Activated CD4-positive, alpha-beta T cell treated with anti-CD3 and anti-CD28 coated beads, Interleukin-2, amount 50 U/mL, for 16 hours (primary cell): ENCODE results near the gene LRRTM4.
"Not testable (repeated sequence)": the region's sequence is repeated elsewhere in the genome, so short reads cannot be mapped to it uniquely, and the experiment has no call there.

ENCODE experiments used
- DNase-seq: peaks from one replicate; pipeline ENCODE4 v3.0.0-alpha.2; 2020

Gene LRRTM4

GRCh38 chr2:76829374-76830234 lies 692.6 kb downstream of the LRRTM4 start:
- DNase-seq = no peak

DNA sequence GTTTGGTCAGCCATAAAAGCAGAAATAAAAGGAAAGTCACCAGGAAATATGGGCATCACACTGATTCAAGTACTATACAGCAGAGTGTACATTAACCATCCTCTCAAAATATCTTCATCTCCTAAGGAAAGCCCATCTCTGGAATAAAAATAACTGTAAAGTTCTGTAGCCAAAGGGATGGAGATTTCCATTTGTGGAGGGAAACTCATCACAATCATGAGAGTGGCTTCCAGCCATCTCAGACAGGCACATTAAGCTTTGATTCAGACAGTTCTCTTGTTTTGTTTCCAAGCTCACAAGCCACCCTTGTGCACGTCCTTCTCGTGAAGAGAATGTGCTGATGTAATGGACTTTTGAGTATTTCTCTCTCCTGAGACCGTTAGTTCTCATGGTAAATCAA lies 695.5 kb downstream of the LRRTM4 start:
- no peak for DNase-seq

- no peak for DNase-seq
These were observed 696.8 kb downstream of the LRRTM4 start for GRCh38 chr2:76825140-76825970.

- no peak for DNase-seq
These were observed 700.4 kb downstream of the LRRTM4 start for GRCh38 chr2:76821731-76822130.

- DNase-seq = no peak
These were observed 709.1 kb downstream of the LRRTM4 start for GRCh38 chr2:76813084-76813483.

DNA sequence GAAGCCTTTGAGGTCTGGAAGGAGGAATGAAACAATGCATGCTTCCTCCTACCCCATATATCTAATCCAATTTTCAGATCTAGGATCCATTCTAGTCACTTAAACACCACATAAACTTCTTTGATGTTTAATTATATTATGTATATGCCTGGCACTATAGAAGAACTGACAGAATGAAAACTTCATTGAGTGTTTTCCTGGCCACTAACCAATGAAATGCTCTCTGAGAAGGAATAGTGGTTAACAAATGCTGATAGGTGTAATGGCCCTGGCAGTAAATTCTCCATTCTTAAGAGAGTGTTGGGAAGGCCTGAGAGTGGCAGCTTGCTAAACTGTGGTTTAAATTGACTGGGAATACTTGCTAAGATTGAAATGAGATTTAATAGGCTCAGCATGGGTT lies 710.0 kb downstream of the LRRTM4 start:
- DNase-seq = no peak

GRCh38 chr2:76809136-76809535 lies 713.0 kb downstream of the LRRTM4 start:
- DNase-seq = no peak

GRCh38 chr2:76808732-76809131 lies 713.4 kb downstream of the LRRTM4 start:
- DNase-seq = no peak

GRCh38 chr2:76793647-76794334 lies 728.4 kb downstream of the LRRTM4 start:
- no peak for DNase-seq

- not testable (repeated sequence) for DNase-seq
These were observed 740.9 kb downstream of the LRRTM4 start for GRCh38 chr2:76781313-76781712.

GRCh38 chr2:76763276-76763675 lies 758.9 kb downstream of the LRRTM4 start:
- no peak for DNase-seq

- DNase-seq = no peak
These were observed 761.8 kb downstream of the LRRTM4 start for GRCh38 chr2:76760367-76760704.

DNA sequence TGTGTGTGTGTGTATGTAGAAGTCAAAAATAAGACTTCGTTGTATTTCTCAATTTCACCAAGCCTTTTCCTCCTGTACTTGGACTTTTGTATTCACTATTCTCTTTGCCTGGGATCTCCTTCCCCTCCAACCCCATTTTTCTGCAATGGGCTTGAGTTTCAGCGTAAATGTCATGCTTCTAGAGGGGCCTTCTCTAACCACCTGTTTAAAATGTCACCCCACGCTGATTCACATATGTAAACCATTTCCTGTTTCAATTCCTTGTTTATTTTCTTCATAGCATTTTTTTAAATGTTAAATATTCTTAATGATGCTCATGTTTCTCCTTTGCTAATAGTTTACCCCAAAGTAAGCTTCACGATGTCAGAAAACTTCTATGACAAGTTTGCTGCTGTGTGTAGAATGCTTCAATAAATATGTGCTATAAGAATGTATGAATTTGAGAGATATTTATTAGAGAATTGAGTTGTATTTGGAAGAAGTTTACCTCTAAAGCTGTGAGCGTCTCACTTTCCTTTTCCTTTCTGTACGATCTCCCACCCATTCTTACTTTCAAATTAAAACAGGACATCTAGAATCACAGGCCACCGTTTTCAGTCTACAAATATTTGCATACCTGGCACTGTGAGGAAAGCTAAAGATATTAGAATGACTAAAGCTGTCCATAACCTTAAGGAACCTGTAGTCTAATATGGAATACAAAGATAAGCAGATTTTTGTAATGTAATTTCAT lies 762.4 kb downstream of the LRRTM4 start:
- DNase-seq = no peak

DNA sequence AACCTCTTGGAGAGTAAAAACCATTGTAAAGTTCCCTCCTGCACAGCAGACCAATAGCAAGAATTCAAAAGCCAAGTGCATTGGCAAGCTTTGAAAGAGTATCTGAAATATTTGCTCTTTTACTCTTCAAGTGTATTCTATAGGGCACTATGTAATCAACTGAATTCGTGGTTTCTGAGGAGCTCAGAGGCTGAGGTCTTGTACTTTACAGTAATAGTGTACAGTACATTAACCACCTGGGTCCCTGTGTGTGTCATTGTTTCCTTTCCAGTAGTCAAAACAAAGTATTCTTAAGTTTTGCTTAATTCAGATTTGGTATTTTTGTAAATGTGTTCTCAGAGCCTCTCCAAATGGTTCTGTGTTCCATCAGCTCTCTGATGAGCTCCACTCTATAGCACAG lies 769.7 kb downstream of the LRRTM4 start:
- DNase-seq = no peak

DNA sequence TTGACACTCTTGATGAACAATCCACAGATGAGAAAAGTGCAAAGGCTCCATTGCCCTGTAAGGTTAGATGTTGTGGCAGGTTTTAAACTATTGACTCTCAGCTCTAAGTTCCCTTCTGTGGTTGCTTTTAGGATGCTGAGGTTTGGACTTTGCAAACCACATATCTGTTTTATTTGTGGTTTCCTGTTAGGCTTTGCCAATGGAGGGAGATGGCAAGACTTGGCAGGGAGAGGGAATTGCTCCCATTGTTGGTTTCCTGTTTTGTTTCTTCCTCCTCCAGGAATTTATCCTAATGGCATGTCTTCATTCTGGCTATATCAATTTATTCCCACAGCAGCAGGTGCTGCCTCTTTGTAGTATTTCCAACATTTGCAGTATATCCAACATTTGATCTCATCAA lies 772.3 kb downstream of the LRRTM4 start:
- DNase-seq = no peak

DNA sequence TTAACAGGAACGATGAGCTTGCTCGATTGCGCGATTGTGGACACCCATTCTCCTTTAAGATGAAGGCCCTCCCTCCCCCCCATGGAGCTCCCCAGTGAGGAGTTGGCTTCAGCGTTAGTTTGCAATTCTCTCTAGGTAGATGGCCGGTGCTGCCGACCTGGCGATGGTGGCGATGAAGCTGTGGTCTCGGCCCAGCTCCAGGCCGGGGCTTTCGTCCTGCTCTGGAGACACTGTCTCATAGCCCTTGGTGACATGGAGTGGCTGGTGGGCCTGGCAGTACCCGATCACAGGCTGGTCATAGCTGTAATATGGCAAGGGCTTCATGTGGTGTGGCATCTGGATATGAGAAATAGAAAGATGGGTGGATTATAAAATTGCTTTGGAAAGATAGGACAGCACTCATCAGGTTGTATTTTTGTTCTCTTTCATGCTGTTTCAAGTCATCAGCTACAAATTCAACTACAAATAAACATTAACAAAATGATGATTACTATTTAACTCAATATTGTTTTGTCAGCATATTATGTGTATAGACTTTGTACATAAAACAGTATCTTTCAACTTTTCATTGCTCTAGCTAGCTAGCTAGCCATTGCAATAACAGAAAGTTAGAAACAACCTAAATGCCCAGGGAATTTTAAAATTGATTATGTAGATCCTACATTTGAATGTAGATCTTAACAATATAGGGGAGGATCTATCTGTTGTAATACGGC lies 773.4 kb downstream of the LRRTM4 start:
- DNase-seq = no peak

GRCh38 chr2:76745605-76746004 lies 776.6 kb downstream of the LRRTM4 start:
- DNase-seq = no peak

DNA sequence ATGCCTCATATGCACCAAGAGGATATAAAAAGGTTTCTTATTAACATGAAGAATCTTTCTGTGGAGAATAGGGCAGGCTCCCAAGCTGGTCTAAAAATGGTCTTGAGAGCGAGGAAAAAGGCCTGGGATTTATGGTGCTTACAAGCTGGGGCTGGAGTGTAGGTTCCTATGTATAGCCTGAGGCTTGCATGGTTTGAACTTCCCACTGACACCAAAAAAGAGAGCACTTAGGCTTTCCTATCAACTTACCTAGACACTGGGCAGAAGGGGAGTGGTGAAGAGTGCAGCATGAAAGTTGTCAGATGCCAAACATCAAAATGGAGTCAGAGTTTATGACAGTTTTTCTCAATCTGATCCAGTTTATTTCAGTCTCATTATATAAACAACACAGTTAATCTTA lies 784.6 kb downstream of the LRRTM4 start:
- DNase-seq = no peak

GRCh38 chr2:76733736-76734135 lies 788.4 kb downstream of the LRRTM4 start:
- DNase-seq = no peak

DNA sequence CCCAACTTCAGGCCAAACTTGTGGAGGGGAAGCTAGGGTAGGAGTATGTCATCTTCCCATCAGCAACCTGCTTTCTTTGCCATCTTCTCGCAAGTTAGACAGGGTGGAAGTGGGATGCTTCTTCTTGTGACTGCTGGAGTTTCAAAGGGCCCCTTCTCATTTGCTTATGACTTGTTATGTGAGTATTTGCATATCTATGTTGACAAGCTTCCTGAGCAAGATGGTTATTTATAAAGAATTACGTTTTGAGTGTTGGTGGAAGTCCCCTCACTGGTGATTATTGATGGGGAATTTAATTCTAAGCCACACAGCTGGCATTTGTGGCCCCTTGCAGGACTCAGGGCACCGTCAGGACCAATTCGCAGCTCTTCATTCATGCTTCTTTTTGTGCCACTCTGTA lies 791.0 kb downstream of the LRRTM4 start:
- no peak for DNase-seq

DNA sequence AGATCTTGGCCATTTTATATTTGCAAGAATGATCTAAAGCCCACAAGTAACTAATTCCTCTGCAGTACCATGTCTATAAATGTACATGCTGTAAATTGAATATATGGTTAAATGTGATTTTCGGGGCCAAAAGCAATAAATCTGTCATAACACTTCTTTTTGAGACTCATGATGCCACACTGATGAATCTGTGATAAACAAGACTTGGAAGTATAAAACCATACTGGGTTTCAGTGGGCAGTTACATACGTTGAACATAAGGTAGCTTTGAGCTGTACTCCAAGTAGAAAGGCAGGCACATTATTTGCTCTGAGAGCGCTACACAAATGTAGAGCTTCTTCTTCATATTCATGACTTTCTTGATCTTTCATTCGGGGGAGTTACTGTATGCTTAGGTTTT lies 792.2 kb downstream of the LRRTM4 start:
- no peak for DNase-seq

GRCh38 chr2:76721226-76721625 lies 801.0 kb downstream of the LRRTM4 start:
- no peak for DNase-seq
